HG02588 (cell line): ENCODE data around the gene EXD1.
"Not testable (repeated sequence)": the region's sequence is repeated elsewhere in the genome, so short reads cannot be mapped to it uniquely, and the experiment has no call there.

Experiments used
- ATAC-seq: cut with Tn5 transposase; IDR thresholded peaks from one replicate; pipeline ENCODE4 v1.9.1; 2021; ENCODE audit warnings: mild to moderate bottlenecking, moderate library complexity; ENCODE audit not compliant: unreplicated experiment

EXD1 gene

GRCh38 chr15:41230650-41231421, at the start of gene EXD1, which contains the start of gene CHP1:
TSS of gene EXD1 (minus strand) at chr15:41230757. CDS start at chr15:41226575, 4,182 bp downstream.
TSS of gene CHP1 (plus strand) at chr15:41231268. CDS start at chr15:41231383, 115 bp downstream.
- ATAC-seq: peak; percentile 93

- ATAC-seq: no peak
These were observed 49.2 kb upstream of the EXD1 start for GRCh38 chr15:41279535-41280283.

GRCh38 chr15:41278319-41278718, 47.8 kb upstream of the EXD1 start:
- ATAC-seq: no peak

- no peak for ATAC-seq
These were observed 46.3 kb upstream of the EXD1 start for GRCh38 chr15:41276831-41277230.

GRCh38 chr15:41269887-41270286, 39.3 kb upstream of the EXD1 start:
- ATAC-seq: no peak

- no peak for ATAC-seq
These were observed 33.4 kb upstream of the EXD1 start for GRCh38 chr15:41263891-41264351.

- ATAC-seq: no peak
These were observed 32.0 kb upstream of the EXD1 start for GRCh38 chr15:41262571-41262970.

- ATAC-seq: not testable (repeated sequence)
These were observed 30.4 kb upstream of the EXD1 start for GRCh38 chr15:41260924-41261323.

GRCh38 chr15:41259546-41260189, 29.1 kb upstream of the EXD1 start:
- no peak for ATAC-seq

GRCh38 chr15:41258750-41259471, 28.4 kb upstream of the EXD1 start:
- ATAC-seq: no peak

GRCh38 chr15:41256577-41257038, 26.1 kb upstream of the EXD1 start:
- ATAC-seq: no peak

- no peak for ATAC-seq
These were observed 25.5 kb upstream of the EXD1 start for GRCh38 chr15:41256103-41256502.

GRCh38 chr15:41254560-41254959, 24.0 kb upstream of the EXD1 start:
- ATAC-seq: no peak

GRCh38 chr15:41251411-41251810, 20.9 kb upstream of the EXD1 start:
- no peak for ATAC-seq

GRCh38 chr15:41250745-41251144, 20.2 kb upstream of the EXD1 start:
- not testable (repeated sequence) for ATAC-seq

- no peak for ATAC-seq
These were observed 10.8 kb upstream of the EXD1 start for GRCh38 chr15:41241221-41241964.

- no peak for ATAC-seq
These were observed 7.5 kb upstream of the EXD1 start for GRCh38 chr15:41238100-41238499.

- ATAC-seq: no peak
These were observed 5.4 kb upstream of the EXD1 start for GRCh38 chr15:41235929-41236328.

- ATAC-seq: not testable (repeated sequence)
These were observed 4.7 kb upstream of the EXD1 start for GRCh38 chr15:41235228-41235627.

GRCh38 chr15:41233367-41233771, 2.8 kb upstream of the EXD1 start:
- no peak for ATAC-seq
